GM19467 (cell line): ENCODE results near the gene DCST2.

Source experiments
- ATAC-seq: cut with Tn5 transposase; IDR thresholded peaks from one replicate; pipeline ENCODE4 v1.9.1; 2021; ENCODE audit warnings: mild to moderate bottlenecking, moderate library complexity; ENCODE audit not compliant: unreplicated experiment

The DCST2 gene

GRCh38 chr1:155050560-155051341 lies 17.2 kb upstream of the DCST2 start, which contains the start of gene ADAM15:
Gene ADAM15 (plus strand): TSS chr1:155051316. CDS start chr1:155051387, 71 bp downstream.
- peak; percentile 46 for ATAC-seq

- no peak for ATAC-seq
These were observed 16.3 kb upstream of the DCST2 start for GRCh38 chr1:155049651-155050559.

GRCh38 chr1:155048449-155049334 lies 15.1 kb upstream of the DCST2 start:
- no peak for ATAC-seq

- ATAC-seq: no peak
These were observed 11.5 kb upstream of the DCST2 start for GRCh38 chr1:155044812-155045657.

GRCh38 chr1:155044365-155044764 lies 10.8 kb upstream of the DCST2 start:
- ATAC-seq: no peak

GRCh38 chr1:155043793-155044192 lies 10.2 kb upstream of the DCST2 start:
- ATAC-seq: no peak

GRCh38 chr1:155043301-155043702 lies 9.7 kb upstream of the DCST2 start:
- ATAC-seq: no peak

GRCh38 chr1:155042789-155043188 lies 9.2 kb upstream of the DCST2 start:
- no peak for ATAC-seq

- no peak for ATAC-seq
These were observed 6.9 kb upstream of the DCST2 start for GRCh38 chr1:155040358-155041093.

- no peak for ATAC-seq
These were observed 5.7 kb upstream of the DCST2 start for GRCh38 chr1:155039308-155039669.

GRCh38 chr1:155038602-155039307 lies 5.2 kb upstream of the DCST2 start:
- no peak for ATAC-seq

GRCh38 chr1:155037851-155038441 lies 4.4 kb upstream of the DCST2 start:
- no peak for ATAC-seq

- ATAC-seq: no peak
These were observed 3.5 kb upstream of the DCST2 start for GRCh38 chr1:155037043-155037442.

- ATAC-seq: no peak
These were observed 2.4 kb upstream of the DCST2 start for GRCh38 chr1:155035936-155036335.

- no peak for ATAC-seq
These were observed 982 bp upstream of the DCST2 start for GRCh38 chr1:155034318-155035208.

GRCh38 chr1:155032886-155033285 lies 695 bp downstream of the DCST2 start:
- no peak for ATAC-seq

- ATAC-seq: no peak
These were observed 2.7 kb downstream of the DCST2 start for GRCh38 chr1:155030899-155031298.
